Activated CD4-positive, alpha-beta T cell treated with anti-CD3 and anti-CD28 coated beads, Interleukin-2, amount 10 ng/mL, durations not matched to agents 24 days and 14 days (primary cell): Measurements from ENCODE around the gene CERS3. TPM values are rescaled to one million over a fixed set of nuclear protein-coding genes. Genes with fewer than 3 reads are reported as not detected.
A peak's percentile ranks its signal among the peaks of the same experiment; 100 is the strongest.
"Not testable (repeated sequence)": the region's sequence is repeated elsewhere in the genome, so short reads cannot be mapped to it uniquely, and the experiment has no call there.

Experiments used
- DNase-seq: peaks from one replicate; pipeline ENCODE4 v3.0.0; 2022
- H3K27ac Mint-ChIP-seq: one replicate; pipeline ENCODE4 v1.8.0; 2022; ENCODE audit warnings: mild to moderate bottlenecking, mixed read lengths
- H3K27me3 Mint-ChIP-seq: one replicate; pipeline ENCODE4 v1.8.0; 2022; ENCODE audit warnings: mixed read lengths
- H3K36me3 Mint-ChIP-seq: one replicate; pipeline ENCODE4 v1.8.0; 2022; ENCODE audit warnings: low read depth, mild to moderate bottlenecking, mixed read lengths
- H3K4me1 Mint-ChIP-seq: one replicate; pipeline ENCODE4 v1.8.0; 2021; ENCODE audit warnings: mixed read lengths
- H3K4me3 Mint-ChIP-seq: one replicate; pipeline ENCODE4 v1.8.0; 2022; ENCODE audit warnings: mild to moderate bottlenecking, moderate library complexity, mixed read lengths
- H3K9me3 Mint-ChIP-seq: one replicate; pipeline ENCODE4 v1.8.0; 2021; ENCODE audit warnings: mixed read lengths
- intact Hi-C: fragments of 100-400 bp; cut with micrococcal nuclease; formaldehyde crosslinking; loops from one replicate; pipeline ENCODE4 v1.15.1; 2023
- total RNA-seq: library from RNA; stranded (reverse); gene quantifications from 2 replicates; pipeline ENCODE4 v1.2.3, GENCODE V29; 2022

The CERS3 gene
- total RNA-seq, 1 donor from 2014 or later = 0.40 TPM

- H3K27ac Mint-ChIP-seq = no peak overlapping the region
- intact Hi-C loops = no loop called here
- H3K36me3 Mint-ChIP-seq = no peaks in the 10 kb centered on the region
- H3K4me3 Mint-ChIP-seq = no peak overlapping the region
- peaks cover 2% of the 10 kb centered on the region for H3K27me3 Mint-ChIP-seq
- peaks cover 24% of the 10 kb centered on the region for H3K9me3 Mint-ChIP-seq
- no peak for DNase-seq
- H3K4me1 Mint-ChIP-seq = no peaks in the 10 kb centered on the region
Measured at GRCh38 chr15:100472736-100473135, 56.0 kb downstream of the CERS3 start.

- H3K27ac Mint-ChIP-seq = no peak overlapping the region
- H3K4me1 Mint-ChIP-seq = no peaks in the 10 kb centered on the region
- no peaks in the 10 kb centered on the region for H3K36me3 Mint-ChIP-seq
- intact Hi-C loops = no loop called here
- H3K27me3 Mint-ChIP-seq = peaks cover 2% of the 10 kb centered on the region
- H3K4me3 Mint-ChIP-seq = no peak overlapping the region
- peaks cover 18% of the 10 kb centered on the region for H3K9me3 Mint-ChIP-seq
- no peak for DNase-seq
Measured at GRCh38 chr15:100471933-100472332, 56.8 kb downstream of the CERS3 start.

GRCh38 chr15:100468285-100468684, 60.5 kb downstream of the CERS3 start:
- intact Hi-C loops = no loop called here
- H3K4me1 Mint-ChIP-seq = peaks cover 3% of the 10 kb centered on the region
- peaks cover 7% of the 10 kb centered on the region for H3K9me3 Mint-ChIP-seq
- H3K36me3 Mint-ChIP-seq = no peaks in the 10 kb centered on the region
- peak; percentile 11 for DNase-seq
- no peak overlapping the region for H3K4me3 Mint-ChIP-seq
- H3K27me3 Mint-ChIP-seq = no peaks in the 10 kb centered on the region
- H3K27ac Mint-ChIP-seq = no peak overlapping the region

- H3K27me3 Mint-ChIP-seq = no peaks in the 10 kb centered on the region
- peaks cover 7% of the 10 kb centered on the region for H3K9me3 Mint-ChIP-seq
- intact Hi-C loops = no loop called here
- H3K36me3 Mint-ChIP-seq = peaks cover 1% of the 10 kb centered on the region
- H3K4me1 Mint-ChIP-seq = peaks cover 3% of the 10 kb centered on the region
- no peak overlapping the region for H3K4me3 Mint-ChIP-seq
- no peak overlapping the region for H3K27ac Mint-ChIP-seq
- peak; percentile 6 for DNase-seq
Measured at GRCh38 chr15:100466073-100466472, 62.7 kb downstream of the CERS3 start.

- Mint-ChIP-seq H3K9me3 (peaks cover 7% of the 10 kb centered on the region), H3K4me1 (peaks cover 3% of the 10 kb centered on the region), H3K4me3 (no peak overlapping the region), H3K27me3 (no peaks in the 10 kb centered on the region), H3K27ac (no peak overlapping the region), H3K36me3 (peaks cover 1% of the 10 kb centered on the region)
- intact Hi-C loops = no loop called here
- DNase-seq = no peak
Measured at GRCh38 chr15:100464888-100465287, 63.9 kb downstream of the CERS3 start.

GRCh38 chr15:100464256-100464655, 64.5 kb downstream of the CERS3 start:
- peaks cover 7% of the 10 kb centered on the region for H3K9me3 Mint-ChIP-seq
- no peak overlapping the region for H3K4me3 Mint-ChIP-seq
- no peak for DNase-seq
- peaks cover 3% of the 10 kb centered on the region for H3K4me1 Mint-ChIP-seq
- intact Hi-C loops = no loop called here
- no peak overlapping the region for H3K27ac Mint-ChIP-seq
- peaks cover 1% of the 10 kb centered on the region for H3K36me3 Mint-ChIP-seq
- no peaks in the 10 kb centered on the region for H3K27me3 Mint-ChIP-seq

GRCh38 chr15:100463515-100463914, 65.2 kb downstream of the CERS3 start:
- H3K27me3 Mint-ChIP-seq = no peaks in the 10 kb centered on the region
- DNase-seq = no peak
- H3K4me1 Mint-ChIP-seq = peaks cover 3% of the 10 kb centered on the region
- peaks cover 6% of the 10 kb centered on the region for H3K9me3 Mint-ChIP-seq
- H3K4me3 Mint-ChIP-seq = no peak overlapping the region
- peaks cover 1% of the 10 kb centered on the region for H3K36me3 Mint-ChIP-seq
- intact Hi-C loops = no loop called here
- H3K27ac Mint-ChIP-seq = no peak overlapping the region

- Mint-ChIP-seq H3K27ac (no peak overlapping the region), H3K27me3 (no peaks in the 10 kb centered on the region), H3K9me3 (peaks cover 4% of the 10 kb centered on the region), H3K4me3 (no peak overlapping the region), H3K36me3 (peaks cover 1% of the 10 kb centered on the region), H3K4me1 (peaks cover 3% of the 10 kb centered on the region)
- intact Hi-C loops = no loop called here
- no peak for DNase-seq
Measured at GRCh38 chr15:100461049-100461448, 67.7 kb downstream of the CERS3 start.

GRCh38 chr15:100457201-100457600, 71.5 kb downstream of the CERS3 start:
- H3K27ac Mint-ChIP-seq = no peak overlapping the region
- intact Hi-C loops = no loop called here
- H3K36me3 Mint-ChIP-seq = peaks cover 1% of the 10 kb centered on the region
- no peak for DNase-seq
- H3K27me3 Mint-ChIP-seq = no peaks in the 10 kb centered on the region
- H3K4me1 Mint-ChIP-seq = no peaks in the 10 kb centered on the region
- H3K9me3 Mint-ChIP-seq = peaks cover 9% of the 10 kb centered on the region
- H3K4me3 Mint-ChIP-seq = no peak overlapping the region

GRCh38 chr15:100454148-100454547, 74.6 kb downstream of the CERS3 start:
- H3K27me3 Mint-ChIP-seq = no peaks in the 10 kb centered on the region
- no peak overlapping the region for H3K27ac Mint-ChIP-seq
- no peaks in the 10 kb centered on the region for H3K4me1 Mint-ChIP-seq
- peaks cover 11% of the 10 kb centered on the region for H3K9me3 Mint-ChIP-seq
- H3K4me3 Mint-ChIP-seq = no peak overlapping the region
- peaks cover 2% of the 10 kb centered on the region for H3K36me3 Mint-ChIP-seq
- intact Hi-C loops = no loop called here
- no peak for DNase-seq

GRCh38 chr15:100448481-100448880, 80.3 kb downstream of the CERS3 start:
- intact Hi-C loops = no loop called here
- no peak for DNase-seq
- Mint-ChIP-seq H3K27me3 (no peaks in the 10 kb centered on the region), H3K9me3 (peaks cover 8% of the 10 kb centered on the region), H3K27ac (no peak overlapping the region), H3K36me3 (peaks cover 2% of the 10 kb centered on the region), H3K4me1 (no peaks in the 10 kb centered on the region), H3K4me3 (no peak overlapping the region)

GRCh38 chr15:100441063-100441462, 87.7 kb downstream of the CERS3 start:
- H3K27ac Mint-ChIP-seq, H3K9me3 Mint-ChIP-seq, H3K27me3 Mint-ChIP-seq, intact Hi-C loops, H3K4me3 Mint-ChIP-seq, H3K36me3 Mint-ChIP-seq, H3K4me1 Mint-ChIP-seq: not testable (repeated sequence)
- peak; percentile 17 for DNase-seq

- Mint-ChIP-seq H3K27ac (no peak overlapping the region), H3K4me3 (no peak overlapping the region), H3K9me3 (no peaks in the 10 kb centered on the region), H3K27me3 (no peaks in the 10 kb centered on the region), H3K4me1 (no peaks in the 10 kb centered on the region), H3K36me3 (no peaks in the 10 kb centered on the region)
- intact Hi-C loops = no loop called here
- DNase-seq = peak; percentile 38
Measured at GRCh38 chr15:100439514-100439913, 89.2 kb downstream of the CERS3 start.

GRCh38 chr15:100438570-100438969, 90.2 kb downstream of the CERS3 start:
- Mint-ChIP-seq H3K4me1 (no peaks in the 10 kb centered on the region), H3K36me3 (no peaks in the 10 kb centered on the region), H3K27me3 (no peaks in the 10 kb centered on the region), H3K9me3 (no peaks in the 10 kb centered on the region), H3K27ac (no peak overlapping the region), H3K4me3 (no peak overlapping the region)
- intact Hi-C loops = no loop called here
- no peak for DNase-seq

GRCh38 chr15:100437261-100437660, 91.5 kb downstream of the CERS3 start:
- no peak for DNase-seq
- no peaks in the 10 kb centered on the region for H3K27me3 Mint-ChIP-seq
- H3K4me1 Mint-ChIP-seq = no peaks in the 10 kb centered on the region
- H3K27ac Mint-ChIP-seq = no peak overlapping the region
- H3K9me3 Mint-ChIP-seq = no peaks in the 10 kb centered on the region
- no peaks in the 10 kb centered on the region for H3K36me3 Mint-ChIP-seq
- intact Hi-C loops = no loop called here
- H3K4me3 Mint-ChIP-seq = no peak overlapping the region
